Measurements from ENCODE around the gene CHAF1B.

The CHAF1B gene

DNA sequence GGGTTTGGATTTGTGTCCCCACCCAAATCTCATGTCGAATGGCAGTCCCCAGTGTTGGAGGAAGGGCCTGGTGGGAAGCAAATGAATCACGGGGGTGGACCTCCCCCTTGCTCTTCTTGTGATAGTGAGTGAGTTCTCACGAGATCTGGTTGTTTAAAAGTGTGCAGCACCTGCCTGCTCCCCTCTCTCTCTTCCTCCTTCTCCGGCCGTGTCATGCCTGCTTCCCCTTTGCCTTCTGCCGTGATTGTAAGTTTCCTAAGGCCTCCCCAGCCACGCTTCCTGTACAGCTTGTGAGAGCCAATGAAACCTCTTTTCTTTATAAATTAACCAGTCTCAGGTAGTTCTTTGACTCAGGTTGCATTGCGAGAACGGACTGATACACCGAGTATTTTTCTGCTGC lies 78.8 kb downstream of the CHAF1B start:
- no peak for DNase-seq (ENCODE audit: low read depth in 2 of 2)

DNA sequence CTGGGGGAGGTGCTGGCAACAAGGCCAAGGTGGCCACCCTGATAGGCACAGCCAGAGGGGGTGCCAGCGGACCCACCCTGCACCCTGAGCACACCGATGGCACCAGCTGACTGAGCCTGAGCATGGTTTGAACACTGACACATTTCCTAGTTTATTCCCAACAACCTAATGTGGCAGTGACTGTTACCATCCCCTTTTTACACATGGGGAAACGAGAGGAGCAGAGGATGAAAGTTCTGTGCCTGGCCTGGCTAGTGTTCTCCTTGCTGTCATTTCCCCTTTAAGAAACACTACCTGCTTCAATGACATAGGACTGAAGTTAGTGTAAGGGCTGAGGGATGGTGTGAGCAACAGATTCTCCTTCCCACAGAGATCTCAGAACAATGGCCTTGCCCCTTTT lies 79.4 kb downstream of the CHAF1B start:
- no peak for DNase-seq (ENCODE audit: low read depth in 2 of 2)

DNA sequence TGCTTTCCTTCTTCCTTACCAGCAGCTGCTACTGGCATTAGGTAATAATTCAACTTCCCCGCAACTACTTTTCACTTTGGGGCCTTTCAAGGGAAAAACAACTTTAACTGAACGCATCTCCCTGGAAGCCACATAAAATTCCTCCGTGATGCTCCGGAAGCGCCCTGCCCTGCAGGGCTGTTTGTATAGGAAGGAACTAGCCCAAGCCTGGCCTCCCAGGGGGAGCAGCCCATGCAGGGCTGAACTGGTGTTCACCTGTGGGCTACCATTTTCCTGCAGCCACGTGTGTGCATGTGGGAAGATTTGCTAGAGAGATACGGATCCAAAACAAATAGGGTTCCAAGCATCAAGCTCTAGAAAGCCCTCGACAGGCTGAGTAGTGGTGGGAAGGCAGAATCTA lies 80.3 kb downstream of the CHAF1B start:
- no peak for DNase-seq (ENCODE audit: low read depth in 2 of 2)

DNA sequence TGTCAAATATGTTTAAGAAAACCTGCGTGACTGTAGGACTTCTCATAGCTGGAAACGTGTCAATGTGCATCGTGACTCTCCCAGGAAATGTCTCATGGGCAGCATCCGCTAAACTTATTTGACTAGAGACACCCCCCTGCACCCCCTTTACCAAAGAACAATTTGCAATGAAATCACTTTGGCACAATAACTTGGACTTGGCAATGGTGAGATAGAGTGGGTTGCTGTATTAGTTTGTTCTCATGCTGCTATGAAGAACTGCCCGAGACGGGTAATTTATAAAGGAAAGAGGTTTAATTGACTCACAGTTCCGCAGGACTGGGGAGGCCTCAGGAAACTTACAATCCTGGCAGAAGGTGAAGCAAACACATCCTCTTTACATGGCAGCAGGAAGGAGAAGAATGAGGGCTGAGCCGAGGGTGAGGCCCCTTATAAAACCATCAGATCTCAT lies 80.9 kb downstream of the CHAF1B start:
- no peak for DNase-seq (ENCODE audit: low read depth in 2 of 2)

Measured in activated CD4-positive, alpha-beta T cell treated with anti-CD3 and anti-CD28 coated beads for 24 hours (primary cell).